ENCODE results near the gene PTCD1. TPM values are rescaled to one million over a fixed set of nuclear protein-coding genes. Genes with fewer than 3 reads are reported as not detected.
A peak's percentile ranks its signal among the peaks of the same experiment; 100 is the strongest.

Gene PTCD1
- total and polyA plus RNA-seq, 2 of the 8 experiments (the other 6 are each of a cell fraction or from before 2014, with no cell fraction given) = 7.5 to 7.6 TPM

- TF ChIP-seq GTF2F1 (IDR thresholded peaks at IDR 0.05; ENCODE audit: borderline replicate concordance, low read depth, low read length) (peak; percentile 70; the same call in 1 of the 2 replicates), EGR1 (IDR thresholded peaks at IDR 0.05; ENCODE audit: borderline replicate concordance, low read depth, low read length) (no peak), RXRA (IDR thresholded peaks at IDR 0.05; ENCODE audit: insufficient read depth, low read depth, low read length) (no peak), CHD7 (IDR thresholded peaks at IDR 0.05; ENCODE audit: insufficient replicate concordance, low read length) (no peak), BACH1 (IDR thresholded peaks at IDR 0.05; ENCODE audit: low read length) (no peak), HDAC6 (IDR thresholded peaks at IDR 0.05; ENCODE audit: low read depth, low read length) (no peak), CTBP2 (IDR thresholded peaks at IDR 0.05; ENCODE audit: borderline replicate concordance, insufficient read depth, insufficient read length, low read length) (no peak), KDM1A (IDR thresholded peaks at IDR 0.05; ENCODE audit: borderline replicate concordance, low read length) (no peak), TAF7 (optimal IDR thresholded peaks at IDR 0.05; ENCODE audit: borderline replicate concordance, low read depth, low read length) (peak; percentile 38)
Observed at GRCh38 chr7:99438573-99439480, at the start of gene PTCD1, which contains the start of gene CPSF4 (continued).
